Heart left ventricle (tissue), 16 donors: ENCODE measurements around the gene COPB1. TPM values are rescaled to one million over a fixed set of nuclear protein-coding genes. Genes with fewer than 3 reads are reported as not detected.

Source experiments
- ATAC-seq, 4 donors: fragments of 200-7000 bp; cut with Tn5 transposase; one replicate each; pipeline ENCODE4 v1.9.1; 2020 to 2022; ENCODE audit warnings: moderate library complexity in 4 of 4, mild to moderate bottlenecking in 3 of 4, moderate number of reproducible peaks in 1 of 4
- DNase-seq, 5 donors: peaks; one replicate each; pipeline ENCODE4 v3.0.0-alpha.2; 2020
- H3K27ac ChIP-seq, 12 donors: fragments of 200-600 bp; sonication (generic) in 4 of 12; one replicate each; pipeline versions ENCODE4 v1.5.0 to v1.8.0; 2016 to 2022; ENCODE audit warnings: mild to moderate bottlenecking in 2 of 12
- H3K27me3 ChIP-seq, 9 donors: fragments of 200-600 bp; sonication (generic) in 2 of 9; one replicate each; pipeline versions ENCODE4 v1.5.1 to v1.8.0; 2016 to 2022; ENCODE audit warnings: mild to moderate bottlenecking in 3 of 9
- H3K36me3 ChIP-seq, 9 donors: fragments of 200-600 bp; sonication (generic) in 2 of 9; one replicate each; pipeline versions ENCODE4 v1.5.0 to v1.8.0; 2018 to 2022; ENCODE audit warnings: mild to moderate bottlenecking in 2 of 9
- H3K4me1 ChIP-seq, 12 donors: fragments of 200-600 bp; sonication (generic) in 4 of 12; one replicate each; pipeline versions ENCODE4 v1.5.0 to v1.8.0; 2016 to 2022; ENCODE audit warnings: mild to moderate bottlenecking in 3 of 12
- H3K4me3 ChIP-seq, 12 donors: fragments of 200-600 bp; sonication (generic) in 4 of 12; one replicate each; pipeline versions ENCODE4 v1.5.0 to v1.8.0; 2017 to 2022; ENCODE audit warnings: mild to moderate bottlenecking in 9 of 12, moderate library complexity in 4 of 12
- H3K9me3 ChIP-seq, 12 donors: fragments of 200-600 bp; sonication (generic) in 4 of 12; one replicate each; pipeline versions ENCODE4 v1.5.0 to v1.8.0; 2016 to 2022; ENCODE audit warnings: mild to moderate bottlenecking in 1 of 12
- POLR2A ChIP-seq, 2 donors: fragments of 450-650 bp; IDR thresholded peaks; one replicate each; pipeline ENCODE4 v1.6.1; 2017; ENCODE audit warnings: antibody characterized with exemption in 2 of 2, mild to moderate bottlenecking in 2 of 2, moderate library complexity in 2 of 2
- WGBS, 4 donors: extraction: QIAGEN DNeasy Blood & Tissue Kit in 2 of 4; methylation state at CpG; one replicate each; pipeline versions ENCODE4 v1.1.5 to v1.1.7; 2013 to 2018; 5-methylcytosine and 5-hydroxymethylcytosine counted together
- intact Hi-C, 10 donors: fragments of 100-400 bp; cut with DNase I; formaldehyde crosslinking; loops; one replicate each; pipeline versions ENCODE4 v1.11.1 to v1.14.2; 2022
- polyA plus RNA-seq, 2 donors: library from polyadenylated mRNA; stranded (reverse); fragments of 200-250 nt; gene quantifications; one replicate each; pipeline ENCODE4 v1.2.3, GENCODE V29; 2013
- total RNA-seq, 9 donors: library from RNA; depleted of rRNA in 2 of 9; stranded (reverse); fragments of >200 nt in 2 of 9; fragmentation: NEBNext Ultra II Directional in 3 of 9; extraction: Animal tissue kit (Norgen Biotek cat#: 25700) in 3 of 9; gene quantifications; one replicate each; pipeline versions ENCODE4 v1.1.0 to v1.2.4, GENCODE V29; 2016 to 2023
- TF ChIP-seq, protein P1 (sequence below), 12 donors: fragments of 200-600 bp; sonication (generic) in 4 of 12; IDR thresholded peaks; one replicate each; pipeline versions ENCODE4 v1.5.0 to v1.8.0; 2018 to 2022; ENCODE audit warnings: antibody characterized with exemption in 12 of 12, mild to moderate bottlenecking in 5 of 12
- donor health status: ischemic (EF 13 %, LVEDD 7.1; RV severe dilation, severe dysfunction).
- donor health status: healthy with polysubstance abuse.
- donor health status: DM: no; HTN: yes; CAD: no.
- donor health status: DM: no; HTN: no; CAD: no.
- donor health status: ischemic (EF 25% LVEDD 6.9; RV normal size, moderate dysfunction).
- donor health status: ischemic (EF 25% LVEDD 5.7; RV mildly dilated, moderate dysfunction).
- donor health status: healthy.
- donor health status: DM: yes; HTN: yes; CAD: no.
- donor health status: ischemic (EF 35%, LVEDD 5.7; RV mildly dilated, moderate dysfunction).
- donor health status: nonischemic (EF 11% LVEDD 7.7; RV severe dilation, severe dysfunction).
- donor health status: DM: yes; HTN: yes; CAD: no.
- donor health status: PGD.
- donor health status: ischemic (EF 29% LVEDD 5.4; RV normal size, mild dysfunction).
- donor health status: nonischemic (EF 23%, LVEDD 6.1; RV moderate dilation, normal function).

Gene COPB1
- total and polyA plus RNA-seq, 11 donors, result 23.4 to 72.1 (median 51.3) TPM

- peaks cover 2 to 100% (median 99%) of the 10 kb centered on the region in 9 donors for H3K36me3 ChIP-seq
- no peak overlapping the region for H3K27ac ChIP-seq
- H3K4me1 ChIP-seq, result peaks cover 0 to 10% (median 0%) of the 10 kb centered on the region in 12 donors
- no peaks in the 10 kb centered on the region for H3K9me3 ChIP-seq
- WGBS, 4 donors, result 87 to 97% (median 95%) methylated on average over 2 of the region's 2 CpGs
- intact Hi-C loops, result loop anchor here in 1 of 10 donors (10.0 kb wide), 1 partner anchor 51 kb away; no protein-coding TSS in a partner anchor
- TF ChIP-seq, protein P1, sequence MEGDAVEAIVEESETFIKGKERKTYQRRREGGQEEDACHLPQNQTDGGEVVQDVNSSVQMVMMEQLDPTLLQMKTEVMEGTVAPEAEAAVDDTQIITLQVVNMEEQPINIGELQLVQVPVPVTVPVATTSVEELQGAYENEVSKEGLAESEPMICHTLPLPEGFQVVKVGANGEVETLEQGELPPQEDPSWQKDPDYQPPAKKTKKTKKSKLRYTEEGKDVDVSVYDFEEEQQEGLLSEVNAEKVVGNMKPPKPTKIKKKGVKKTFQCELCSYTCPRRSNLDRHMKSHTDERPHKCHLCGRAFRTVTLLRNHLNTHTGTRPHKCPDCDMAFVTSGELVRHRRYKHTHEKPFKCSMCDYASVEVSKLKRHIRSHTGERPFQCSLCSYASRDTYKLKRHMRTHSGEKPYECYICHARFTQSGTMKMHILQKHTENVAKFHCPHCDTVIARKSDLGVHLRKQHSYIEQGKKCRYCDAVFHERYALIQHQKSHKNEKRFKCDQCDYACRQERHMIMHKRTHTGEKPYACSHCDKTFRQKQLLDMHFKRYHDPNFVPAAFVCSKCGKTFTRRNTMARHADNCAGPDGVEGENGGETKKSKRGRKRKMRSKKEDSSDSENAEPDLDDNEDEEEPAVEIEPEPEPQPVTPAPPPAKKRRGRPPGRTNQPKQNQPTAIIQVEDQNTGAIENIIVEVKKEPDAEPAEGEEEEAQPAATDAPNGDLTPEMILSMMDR (IDR thresholded peaks at IDR 0.05), result no peak
- no peak for TF ChIP-seq POLR2A (IDR thresholded peaks at IDR 0.05)
- DNase-seq (no peak), ATAC-seq (no peak)
- no peak overlapping the region for H3K4me3 ChIP-seq
- H3K27me3 ChIP-seq, result no peaks in the 10 kb centered on the region
These were observed 36.0 kb downstream of the COPB1 start for GRCh38 chr11:14463623-14464022.

DNA sequence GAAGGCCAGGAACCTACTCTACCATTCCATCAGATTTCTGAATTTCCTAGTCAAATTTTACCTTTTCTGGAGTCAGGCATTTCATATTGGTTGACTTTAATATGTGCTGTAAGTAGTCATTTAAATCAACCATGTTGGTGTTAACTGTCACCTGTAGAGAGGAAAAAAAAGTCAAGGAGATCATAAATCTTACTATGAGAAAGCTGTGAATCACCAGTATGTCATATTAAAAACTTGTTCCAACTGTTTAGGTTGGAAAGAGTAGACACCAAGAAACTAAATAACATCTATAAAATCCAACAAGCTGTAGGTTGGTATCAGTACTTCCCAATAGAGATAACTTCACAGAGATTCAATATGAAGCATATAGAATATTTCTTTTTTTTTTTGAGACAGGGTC, 39.5 kb downstream of the COPB1 start:
- DNase-seq, result no peak
- Histone ChIP-seq H3K4me1 (peaks cover 0 to 8% (median 0%) of the 10 kb centered on the region in 12 donors), H3K27ac (no peak overlapping the region), H3K4me3 (no peak overlapping the region), H3K27me3 (no peaks in the 10 kb centered on the region), H3K9me3 (no peaks in the 10 kb centered on the region), H3K36me3 (peaks cover 2 to 100% (median 91%) of the 10 kb centered on the region in 9 donors)
- intact Hi-C loops, result loop anchor here in 1 of 10 donors (10.0 kb wide), 1 partner anchor 55 kb away; no protein-coding TSS in a partner anchor
- no peak for ATAC-seq
- no peak for TF ChIP-seq POLR2A (IDR thresholded peaks at IDR 0.05)
- TF ChIP-seq, protein P1 (IDR thresholded peaks at IDR 0.05), result no peak

DNA sequence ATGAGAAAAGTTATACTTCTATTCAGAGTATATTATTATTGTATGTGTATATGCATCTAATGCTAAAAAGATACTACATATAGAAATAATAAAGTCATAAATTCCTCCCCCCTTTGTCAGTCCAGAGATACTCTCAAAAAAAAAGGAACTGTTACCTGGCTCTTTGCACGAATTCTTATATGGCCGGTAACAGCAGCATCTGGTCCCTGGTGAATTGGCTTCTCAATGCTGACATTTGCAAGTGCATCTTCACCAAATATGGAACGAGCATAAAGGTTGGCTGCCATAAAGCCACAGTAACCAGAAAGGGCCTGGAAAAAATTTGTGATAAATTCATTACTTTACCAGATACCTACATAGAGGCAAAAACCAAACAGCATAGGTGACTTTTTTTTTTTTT, 41.2 kb downstream of the COPB1 start:
- DNase-seq (no peak), ATAC-seq (no peak)
- no peak for TF ChIP-seq POLR2A (IDR thresholded peaks at IDR 0.05)
- TF ChIP-seq, protein P1 (IDR thresholded peaks at IDR 0.05), result no peak
- Histone ChIP-seq H3K27ac (no peak overlapping the region), H3K9me3 (no peaks in the 10 kb centered on the region), H3K4me1 (peaks cover 0 to 8% (median 0%) of the 10 kb centered on the region in 12 donors), H3K36me3 (peaks cover 2 to 83% (median 74%) of the 10 kb centered on the region in 9 donors), H3K4me3 (no peak overlapping the region), H3K27me3 (no peaks in the 10 kb centered on the region)
- 82 to 91% (median 88%) methylated on average over 3 of the region's 3 CpGs for WGBS, 4 donors
- intact Hi-C loops, result loop anchor here in 2 of 10 donors (5.0 to 10.0 kb wide), 2 partner anchors 156 to 684 kb away; no protein-coding TSS in a partner anchor

GRCh38 chr11:14455648-14456430, 43.8 kb downstream of the COPB1 start:
- intact Hi-C loops, result loop anchor here (1.0 to 10.0 kb wide), 4 partner anchors 154 to 681 kb away; no protein-coding TSS in a partner anchor
- Histone ChIP-seq H3K36me3 (peaks cover 2 to 72% (median 59%) of the 10 kb centered on the region in 9 donors), H3K27me3 (no peaks in the 10 kb centered on the region), H3K4me3 (no peak overlapping the region), H3K4me1 (peaks cover 0 to 8% (median 0%) of the 10 kb centered on the region in 12 donors), H3K9me3 (no peaks in the 10 kb centered on the region), H3K27ac (no peak overlapping the region)
- 48 to 62% (median 57%) methylated on average over 3 of the region's 3 CpGs for WGBS, 4 donors
- no peak for DNase-seq
- peak in 3 of 4 donors; percentile 27 to 34 (median 29) for ATAC-seq
- TF ChIP-seq, protein P1 (IDR thresholded peaks at IDR 0.05), result no peak
- TF ChIP-seq POLR2A (IDR thresholded peaks at IDR 0.05), result no peak
